Endodermal cell (in vitro differentiated cells): ENCODE data around the gene IRX1. TPM values are rescaled to one million over a fixed set of nuclear protein-coding genes. Genes with fewer than 3 reads are reported as not detected.

ENCODE experiments used
- DNase-seq: peaks from one replicate; pipeline ENCODE4 v3.0.0-alpha.2; 2017
- H3K27ac ChIP-seq: 2 replicates; pipeline ENCODE4 v1.5.1; 2013; ENCODE audit warnings: mild to moderate bottlenecking, low read depth, low read length, moderate library complexity
- H3K27me3 ChIP-seq: 2 replicates; pipeline ENCODE4 v1.6.1; 2013; ENCODE audit warnings: mild to moderate bottlenecking, low read length, moderate library complexity; ENCODE audit not compliant: insufficient read depth, control insufficient read depth, poor library complexity, severe bottlenecking
- H3K36me3 ChIP-seq: 2 replicates; pipeline ENCODE4 v1.7.0; 2013; ENCODE audit warnings: mild to moderate bottlenecking, low read length, moderate library complexity; ENCODE audit not compliant: control insufficient read depth, insufficient read depth
- H3K4me1 ChIP-seq: one replicate; pipeline ENCODE4 v1.7.0; 2013; ENCODE audit warnings: low read length; ENCODE audit not compliant: control insufficient read depth, insufficient read depth
- H3K4me3 ChIP-seq: 2 replicates; pipeline ENCODE4 v1.5.1; 2013; ENCODE audit warnings: mild to moderate bottlenecking, low read length, moderate library complexity
- H3K9ac ChIP-seq: 2 replicates; pipeline ENCODE4 v1.6.1; 2013; ENCODE audit warnings: mild to moderate bottlenecking, low read length, moderate library complexity; ENCODE audit not compliant: poor library complexity, severe bottlenecking; ENCODE audit errors: extremely low read depth
- H3K9me3 ChIP-seq: 2 replicates; pipeline ENCODE4 v1.6.1; 2013; ENCODE audit warnings: mild to moderate bottlenecking, low read length, moderate library complexity; ENCODE audit not compliant: control insufficient read depth
- H3K27ac Mint-ChIP-seq: 2 replicates; pipeline ENCODE4 v1.8.0; 2020; ENCODE audit warnings: mixed read lengths
- H3K27me3 Mint-ChIP-seq: 2 replicates; pipeline ENCODE4 v1.8.0; 2021; ENCODE audit warnings: mild to moderate bottlenecking, mixed read lengths; ENCODE audit not compliant: insufficient read depth
- H3K36me3 Mint-ChIP-seq: 2 replicates; pipeline ENCODE4 v1.8.0; 2020; ENCODE audit warnings: low read depth, mixed read lengths
- H3K4me1 Mint-ChIP-seq: 2 replicates; pipeline ENCODE4 v1.8.0; 2020; ENCODE audit warnings: mixed read lengths
- H3K4me3 Mint-ChIP-seq: 2 replicates; pipeline ENCODE4 v1.8.0; 2020; ENCODE audit warnings: mild to moderate bottlenecking, moderate library complexity, mixed read lengths
- H3K9me3 Mint-ChIP-seq: 2 replicates; pipeline ENCODE4 v1.8.0; 2020; ENCODE audit warnings: mild to moderate bottlenecking, mixed read lengths
- WGBS, 2 experiments: methylation state at CpG; one replicate each; pipeline versions ENCODE4 v1.1.5 to v1.1.7; 2013; ENCODE audit warnings: missing lambda C conversion rate in 2 of 2, mixed read lengths in 1 of 2; ENCODE audit not compliant: insufficient coverage in 1 of 2, insufficient read length in 1 of 2; 5-methylcytosine and 5-hydroxymethylcytosine counted together
- total RNA-seq, 2 donors: library from RNA; stranded (reverse); fragmentation: NEBNext Ultra II Directional in 1 of 2; extraction: Animal tissue kit (Norgen Biotek cat#: 25700) in 1 of 2; gene quantifications; 2 replicates in 1 of 2; 3 replicates in 1 of 2; pipeline ENCODE4 v1.2.1, GENCODE V29; 2021
- TF ChIP-seq, protein P1 (sequence below): fragments of 200-600 bp; sonication (generic); conservative IDR thresholded peaks from 2 replicates; pipeline ENCODE4 v1.5.0; 2021; ENCODE audit warnings: antibody characterized with exemption, mild to moderate bottlenecking

IRX1 gene
- total RNA-seq, 2 donors from 2014 or later = 1.9 to 7.6 TPM

DNA sequence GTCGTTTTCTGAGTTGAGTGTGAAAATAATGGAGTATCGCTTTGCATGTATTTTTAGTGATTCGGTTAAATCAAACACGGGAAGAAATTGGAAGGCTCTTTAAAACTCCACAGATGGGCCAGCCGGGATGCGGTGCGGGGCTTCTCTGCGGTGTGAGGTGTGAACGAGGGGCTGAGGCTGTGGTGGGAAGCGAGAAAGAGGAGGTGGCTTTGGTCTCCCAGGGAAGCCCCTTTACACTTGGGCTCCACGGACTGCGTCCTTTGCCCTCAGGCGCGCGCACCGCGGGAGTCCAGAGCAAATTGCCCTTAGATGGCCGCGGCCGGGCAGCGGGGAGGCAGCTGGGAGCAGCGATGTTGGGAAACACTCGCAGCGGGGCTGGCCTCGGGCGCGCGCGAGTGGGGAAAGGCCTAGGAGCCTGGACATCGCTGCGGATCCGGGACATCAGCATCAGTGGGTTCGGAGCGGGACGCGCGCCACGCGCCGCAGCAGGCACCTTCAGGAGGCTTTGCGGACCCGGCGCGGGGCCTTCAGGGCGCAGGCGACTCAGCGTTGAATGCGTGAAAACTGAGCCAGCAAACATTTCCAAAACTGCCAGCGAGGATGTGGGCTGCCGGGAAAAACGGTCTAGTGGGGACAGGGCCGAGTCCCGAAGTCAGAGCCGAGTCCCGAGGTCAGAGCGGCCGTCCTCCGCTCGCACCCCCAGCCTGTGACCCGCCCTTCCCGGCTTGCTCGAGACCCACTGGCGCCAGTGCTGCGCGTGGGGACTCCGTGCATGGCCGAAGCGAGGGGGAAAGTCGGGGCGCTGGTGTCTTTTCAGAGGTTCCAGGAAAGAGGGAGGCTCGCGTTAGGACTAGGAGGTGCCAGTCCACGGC is 6.5 kb downstream of the IRX1 start:
- no peaks in the 10 kb centered on the region for H3K36me3 ChIP-seq
- 7 to 31% methylated on average over 48 to 73 of the region's 73 CpGs for WGBS, 2 experiments
- peak; percentile 69 for DNase-seq
- TF ChIP-seq, protein P1, sequence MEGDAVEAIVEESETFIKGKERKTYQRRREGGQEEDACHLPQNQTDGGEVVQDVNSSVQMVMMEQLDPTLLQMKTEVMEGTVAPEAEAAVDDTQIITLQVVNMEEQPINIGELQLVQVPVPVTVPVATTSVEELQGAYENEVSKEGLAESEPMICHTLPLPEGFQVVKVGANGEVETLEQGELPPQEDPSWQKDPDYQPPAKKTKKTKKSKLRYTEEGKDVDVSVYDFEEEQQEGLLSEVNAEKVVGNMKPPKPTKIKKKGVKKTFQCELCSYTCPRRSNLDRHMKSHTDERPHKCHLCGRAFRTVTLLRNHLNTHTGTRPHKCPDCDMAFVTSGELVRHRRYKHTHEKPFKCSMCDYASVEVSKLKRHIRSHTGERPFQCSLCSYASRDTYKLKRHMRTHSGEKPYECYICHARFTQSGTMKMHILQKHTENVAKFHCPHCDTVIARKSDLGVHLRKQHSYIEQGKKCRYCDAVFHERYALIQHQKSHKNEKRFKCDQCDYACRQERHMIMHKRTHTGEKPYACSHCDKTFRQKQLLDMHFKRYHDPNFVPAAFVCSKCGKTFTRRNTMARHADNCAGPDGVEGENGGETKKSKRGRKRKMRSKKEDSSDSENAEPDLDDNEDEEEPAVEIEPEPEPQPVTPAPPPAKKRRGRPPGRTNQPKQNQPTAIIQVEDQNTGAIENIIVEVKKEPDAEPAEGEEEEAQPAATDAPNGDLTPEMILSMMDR = no peak
- no peak overlapping the region for H3K27ac Mint-ChIP-seq
- no peak overlapping the region for H3K9ac ChIP-seq
- H3K4me3 ChIP-seq = no peak overlapping the region
- peaks cover 98% of the 10 kb centered on the region for H3K27me3 Mint-ChIP-seq
- peaks cover 28% of the 10 kb centered on the region for H3K4me1 Mint-ChIP-seq
- H3K36me3 Mint-ChIP-seq = no peaks in the 10 kb centered on the region
- H3K9me3 ChIP-seq = no peaks in the 10 kb centered on the region
- H3K4me3 Mint-ChIP-seq = peak overlapping the region; percentile 59
- H3K27ac ChIP-seq = no peak overlapping the region
- no peaks in the 10 kb centered on the region for H3K9me3 Mint-ChIP-seq
- peaks cover 98% of the 10 kb centered on the region for H3K27me3 ChIP-seq
- peaks cover 6% of the 10 kb centered on the region for H3K4me1 ChIP-seq

DNA sequence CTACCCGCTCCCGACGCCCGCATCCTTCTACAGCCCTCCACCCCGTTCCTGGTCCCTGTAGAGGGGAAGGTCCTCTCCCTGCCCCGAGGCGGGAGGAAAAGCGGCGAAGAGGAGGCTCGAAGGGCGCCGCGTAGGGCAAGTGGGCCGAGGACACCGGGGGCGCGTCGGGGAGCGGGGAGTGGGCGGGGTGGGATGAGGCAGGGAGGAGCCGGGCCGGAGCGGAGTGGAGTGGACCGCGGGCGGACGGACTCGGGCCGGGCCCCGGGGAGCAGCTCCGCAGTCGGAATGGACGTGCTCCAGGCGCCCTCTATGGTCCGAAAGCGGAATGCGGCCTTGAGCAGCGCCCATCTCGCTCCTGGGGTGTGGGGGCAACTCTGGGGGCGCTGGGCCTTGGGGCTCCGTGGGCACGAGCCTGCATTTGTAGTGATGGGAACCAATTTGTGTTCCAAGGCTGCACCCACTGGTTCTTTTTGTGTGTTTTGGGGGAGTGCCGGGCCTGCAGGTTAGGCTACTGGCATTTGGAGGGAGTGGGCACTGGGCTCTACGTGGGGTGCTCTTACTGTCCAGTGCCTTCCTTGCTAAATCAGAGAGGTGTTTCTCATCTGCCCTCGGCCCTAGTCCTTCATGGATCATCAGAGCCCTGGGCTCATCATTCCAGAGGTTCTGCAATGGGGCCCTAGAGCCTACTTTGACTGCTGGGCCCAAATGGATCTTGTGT is 7.3 kb downstream of the IRX1 start:
- Mint-ChIP-seq H3K4me3 (peak overlapping the region; percentile 59), H3K9me3 (no peaks in the 10 kb centered on the region), H3K4me1 (peaks cover 22% of the 10 kb centered on the region), H3K27me3 (peaks cover 98% of the 10 kb centered on the region), H3K36me3 (no peaks in the 10 kb centered on the region), H3K27ac (no peak overlapping the region)
- Histone ChIP-seq H3K9ac (no peak overlapping the region), H3K27ac (no peak overlapping the region), H3K9me3 (no peaks in the 10 kb centered on the region), H3K27me3 (peaks cover 98% of the 10 kb centered on the region), H3K36me3 (no peaks in the 10 kb centered on the region), H3K4me3 (no peak overlapping the region), H3K4me1 (peaks cover 6% of the 10 kb centered on the region)
- peak; percentile 87 for DNase-seq
- TF ChIP-seq, protein P1 = peak; percentile 86
- 15 to 39% methylated on average over 10 to 45 of the region's 45 CpGs for WGBS, 2 experiments

DNA sequence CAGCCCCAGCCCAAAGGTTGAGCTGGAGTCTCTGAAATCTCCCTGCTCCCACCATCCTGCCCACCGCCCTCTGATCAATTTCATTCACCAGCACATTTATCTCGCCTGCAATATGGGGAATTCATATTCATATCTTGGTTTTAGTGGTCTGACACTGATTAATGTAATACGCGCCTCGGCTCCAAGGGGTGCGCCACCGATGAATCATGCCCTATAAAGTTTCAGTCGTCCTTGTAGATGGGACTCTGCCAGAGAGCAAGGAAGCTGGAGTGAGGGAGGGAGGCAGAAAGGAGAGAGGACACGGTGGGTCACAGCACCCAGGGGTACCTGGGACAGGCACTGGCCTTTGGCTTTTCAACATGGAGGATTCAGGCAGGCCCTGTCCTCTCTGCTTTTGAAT is 8.9 kb downstream of the IRX1 start:
- no peaks in the 10 kb centered on the region for H3K9me3 ChIP-seq
- Mint-ChIP-seq H3K4me1 (peaks cover 7% of the 10 kb centered on the region), H3K36me3 (no peaks in the 10 kb centered on the region), H3K9me3 (no peaks in the 10 kb centered on the region), H3K27ac (no peak overlapping the region), H3K4me3 (no peak overlapping the region), H3K27me3 (peaks cover 97% of the 10 kb centered on the region)
- H3K4me3 ChIP-seq = no peak overlapping the region
- H3K36me3 ChIP-seq = no peaks in the 10 kb centered on the region
- WGBS, 2 experiments = 92 to 97% methylated on average over 9 of the region's 9 CpGs
- H3K27me3 ChIP-seq = peaks cover 85% of the 10 kb centered on the region
- TF ChIP-seq, protein P1 = no peak
- H3K4me1 ChIP-seq = no peaks in the 10 kb centered on the region
- H3K9ac ChIP-seq = no peak overlapping the region
- no peak for DNase-seq
- no peak overlapping the region for H3K27ac ChIP-seq
